Liver (tissue), 9 donors: ENCODE results near the gene SETBP1. TPM values are rescaled to one million over a fixed set of nuclear protein-coding genes. Genes with fewer than 3 reads are reported as not detected.

Source experiments
- DNase-seq: peaks from one replicate; pipeline ENCODE4 v3.0.0-alpha.2; 2017; ENCODE audit warnings: low spot score
- H3K27ac ChIP-seq, 2 donors: one replicate each; pipeline ENCODE4 v1.7.0; 2013; ENCODE audit warnings: inconsistent platforms in 2 of 2, low read length in 2 of 2, control low read depth in 1 of 2, low read depth in 1 of 2, mild to moderate bottlenecking in 1 of 2
- H3K27me3 ChIP-seq, 4 donors: one replicate each; pipeline versions ENCODE4 v1.6.1 to v1.7.0; 2013; ENCODE audit warnings: low read length in 3 of 4, inconsistent platforms in 1 of 4, mild to moderate bottlenecking in 1 of 4, moderate library complexity in 1 of 4; ENCODE audit not compliant: control insufficient read depth in 4 of 4, insufficient read depth in 4 of 4
- H3K36me3 ChIP-seq, 4 donors: one replicate each; pipeline versions ENCODE4 v1.6.1 to v1.7.0; 2013; ENCODE audit warnings: low read length in 3 of 4, mild to moderate bottlenecking in 3 of 4, low read depth in 1 of 4, moderate library complexity in 1 of 4; ENCODE audit not compliant: control insufficient read depth in 4 of 4, insufficient read depth in 3 of 4
- H3K4me1 ChIP-seq, 4 donors: one replicate each; pipeline versions ENCODE4 v1.6.1 to v1.7.0; 2013; ENCODE audit warnings: low read length in 3 of 4, mild to moderate bottlenecking in 3 of 4, moderate library complexity in 1 of 4; ENCODE audit not compliant: control insufficient read depth in 4 of 4, insufficient read depth in 4 of 4
- H3K4me3 ChIP-seq, 3 donors: one replicate each; pipeline versions ENCODE4 v1.6.1 to v1.7.0; 2013; ENCODE audit warnings: low read length in 3 of 3, control low read depth in 1 of 3, low read depth in 1 of 3, mild to moderate bottlenecking in 1 of 3
- H3K9ac ChIP-seq, 2 donors: one replicate each; pipeline ENCODE4 v1.7.0; 2013; ENCODE audit warnings: low read length in 2 of 2, mild to moderate bottlenecking in 2 of 2, moderate library complexity in 2 of 2, control low read depth in 1 of 2, low read depth in 1 of 2
- H3K9me3 ChIP-seq, 4 donors: one replicate each; pipeline versions ENCODE4 v1.6.1 to v1.7.0; 2013; ENCODE audit warnings: low read length in 3 of 4; ENCODE audit not compliant: control insufficient read depth in 4 of 4
- FOXA1 ChIP-seq: IDR thresholded peaks from 2 replicates; pipeline ENCODE4 v1.6.1; 2016; ENCODE audit warnings: antibody characterized with exemption
- FOXA2 ChIP-seq: IDR thresholded peaks from 2 replicates; pipeline ENCODE4 v1.6.1; 2016; ENCODE audit warnings: antibody characterized with exemption
- GABPA ChIP-seq, 2 donors: IDR thresholded peaks in 1 of 2; conservative IDR thresholded peaks in 1 of 2; 2 replicates each; pipeline ENCODE4 v1.6.1; 2016; ENCODE audit warnings: antibody characterized with exemption in 2 of 2, mild to moderate bottlenecking in 1 of 2, moderate library complexity in 1 of 2
- HNF4A ChIP-seq, 2 donors: conservative IDR thresholded peaks; 2 replicates each; pipeline ENCODE4 v1.6.1; 2016; ENCODE audit warnings: antibody characterized with exemption in 2 of 2, mild to moderate bottlenecking in 2 of 2
- HNF4G ChIP-seq: IDR thresholded peaks from 2 replicates; pipeline ENCODE4 v1.6.1; 2016; ENCODE audit warnings: antibody characterized with exemption
- JUND ChIP-seq, 2 donors: IDR thresholded peaks; 2 replicates each; pipeline ENCODE4 v1.6.1; 2016; ENCODE audit warnings: antibody characterized with exemption in 2 of 2
- NR2F2 ChIP-seq: IDR thresholded peaks from 2 replicates; pipeline ENCODE4 v1.6.1; 2016; ENCODE audit warnings: antibody characterized with exemption
- RAD21 ChIP-seq, 2 donors: IDR thresholded peaks; 2 replicates each; pipeline ENCODE4 v1.6.1; 2016; ENCODE audit warnings: antibody characterized with exemption in 2 of 2, mild to moderate bottlenecking in 2 of 2
- RXRA ChIP-seq, 2 donors: IDR thresholded peaks; 2 replicates each; pipeline ENCODE4 v1.6.1; 2017 to 2018; ENCODE audit warnings: antibody characterized with exemption in 2 of 2, mild to moderate bottlenecking in 1 of 2
- SP1 ChIP-seq: IDR thresholded peaks from 2 replicates; pipeline ENCODE4 v1.6.1; 2018; ENCODE audit warnings: antibody characterized with exemption, mild to moderate bottlenecking
- TAF1 ChIP-seq: conservative IDR thresholded peaks from 2 replicates; pipeline ENCODE4 v1.6.1; 2016; ENCODE audit warnings: antibody characterized with exemption, mild to moderate bottlenecking
- YY1 ChIP-seq: IDR thresholded peaks from 2 replicates; pipeline ENCODE4 v1.6.1; 2016; ENCODE audit warnings: antibody characterized with exemption, mild to moderate bottlenecking
- WGBS: extraction: QIAGEN DNeasy Blood & Tissue Kit; methylation state at CpG from one replicate; pipeline ENCODE4 v1.1.7; 2013; 5-methylcytosine and 5-hydroxymethylcytosine counted together
- polyA plus RNA-seq, 2 donors: library from polyadenylated mRNA; stranded (reverse) in 1 of 2; unstranded in 1 of 2; fragments of 200-250 nt in 1 of 2; fragments of >200 nt in 1 of 2; fragmentation: Nextera tagmentation in 1 of 2; extraction: Ambion mirVana in 1 of 2; gene quantifications; one replicate each; pipeline versions ENCODE4 v1.2.1 to v1.2.3, GENCODE V29; 2013 to 2015
- total RNA-seq, 2 donors: library from RNA; depleted of rRNA; stranded (reverse); fragments of >200 nt; gene quantifications; one replicate each; pipeline ENCODE4 v1.2.3, GENCODE V29; 2014
- TF ChIP-seq, protein P1 (sequence below): IDR thresholded peaks from 2 replicates; pipeline ENCODE4 v1.6.1; 2016; ENCODE audit warnings: antibody characterized with exemption
- TF ChIP-seq, protein P2 (sequence below): IDR thresholded peaks from 2 replicates; pipeline ENCODE4 v1.6.1; 2016; ENCODE audit warnings: antibody characterized with exemption
- TF ChIP-seq, protein P3 (sequence below): IDR thresholded peaks from 2 replicates; pipeline ENCODE4 v1.6.1; 2016; ENCODE audit warnings: antibody characterized with exemption
- TF ChIP-seq, protein P4 (sequence below): fragments of 150-350 bp; IDR thresholded peaks from 2 replicates; pipeline ENCODE4 v1.5.1; 2017; ENCODE audit warnings: improper control_type of control experiment, low read depth, low read length; ENCODE audit not compliant: missing input control
- donor health status: healthy.
- donor health status: healthy.
- donor health status: healthy.
- donor health status: healthy.
- donor health status: healthy.

The SETBP1 gene
- total and polyA plus RNA-seq, 4 donors = 2.5 to 15.8 (median 4.7) TPM

DNA sequence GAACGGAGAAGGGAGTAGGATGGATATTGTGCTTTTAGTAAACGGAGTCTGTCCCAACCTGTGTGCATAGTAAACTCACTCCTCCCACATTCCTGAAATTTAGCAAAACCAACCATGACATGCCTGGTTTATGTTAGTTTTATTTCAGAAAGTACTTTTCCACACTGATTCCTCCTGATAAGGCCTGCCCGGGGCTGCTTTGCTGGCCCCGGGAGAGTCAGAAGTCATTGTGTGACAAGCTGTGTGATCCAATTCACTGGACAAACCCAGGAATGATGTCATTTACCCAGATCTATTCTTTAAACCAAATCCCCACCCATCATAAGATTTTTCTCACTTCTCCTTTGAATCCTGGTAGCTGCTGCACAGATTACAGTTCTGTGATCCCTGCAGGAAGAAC, 109.0 kb downstream of the SETBP1 start:
- DNase-seq = no peak
- no peak overlapping the region for H3K27ac ChIP-seq
- TF ChIP-seq RXRA (IDR thresholded peaks at IDR 0.05) = no peak
- TF ChIP-seq JUND (IDR thresholded peaks at IDR 0.05) = peak in 1 of 2 donors; percentile 53
- no peak for TF ChIP-seq HNF4G
- TF ChIP-seq HNF4A (conservative IDR thresholded peaks at IDR 0.05) = peak; percentile 33 to 40
- TF ChIP-seq YY1 = peak; percentile 5
- TF ChIP-seq FOXA1 = no peak
- TF ChIP-seq, protein P1, sequence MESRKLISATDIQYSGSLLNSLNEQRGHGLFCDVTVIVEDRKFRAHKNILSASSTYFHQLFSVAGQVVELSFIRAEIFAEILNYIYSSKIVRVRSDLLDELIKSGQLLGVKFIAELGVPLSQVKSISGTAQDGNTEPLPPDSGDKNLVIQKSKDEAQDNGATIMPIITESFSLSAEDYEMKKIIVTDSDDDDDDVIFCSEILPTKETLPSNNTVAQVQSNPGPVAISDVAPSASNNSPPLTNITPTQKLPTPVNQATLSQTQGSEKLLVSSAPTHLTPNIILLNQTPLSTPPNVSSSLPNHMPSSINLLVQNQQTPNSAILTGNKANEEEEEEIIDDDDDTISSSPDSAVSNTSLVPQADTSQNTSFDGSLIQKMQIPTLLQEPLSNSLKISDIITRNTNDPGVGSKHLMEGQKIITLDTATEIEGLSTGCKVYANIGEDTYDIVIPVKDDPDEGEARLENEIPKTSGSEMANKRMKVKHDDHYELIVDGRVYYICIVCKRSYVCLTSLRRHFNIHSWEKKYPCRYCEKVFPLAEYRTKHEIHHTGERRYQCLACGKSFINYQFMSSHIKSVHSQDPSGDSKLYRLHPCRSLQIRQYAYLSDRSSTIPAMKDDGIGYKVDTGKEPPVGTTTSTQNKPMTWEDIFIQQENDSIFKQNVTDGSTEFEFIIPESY = no peak
- TF ChIP-seq TAF1 = no peak
- TF ChIP-seq, protein P2, sequence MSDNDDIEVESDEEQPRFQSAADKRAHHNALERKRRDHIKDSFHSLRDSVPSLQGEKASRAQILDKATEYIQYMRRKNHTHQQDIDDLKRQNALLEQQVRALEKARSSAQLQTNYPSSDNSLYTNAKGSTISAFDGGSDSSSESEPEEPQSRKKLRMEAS = no peak
- TF ChIP-seq, protein P3, sequence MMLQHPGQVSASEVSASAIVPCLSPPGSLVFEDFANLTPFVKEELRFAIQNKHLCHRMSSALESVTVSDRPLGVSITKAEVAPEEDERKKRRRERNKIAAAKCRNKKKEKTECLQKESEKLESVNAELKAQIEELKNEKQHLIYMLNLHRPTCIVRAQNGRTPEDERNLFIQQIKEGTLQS = no peak
- TF ChIP-seq GABPA (IDR thresholded peaks at IDR 0.05 in 1 of 2, conservative IDR thresholded peaks at IDR 0.05 in 1 of 2) = no peak
- peak; percentile 47 for TF ChIP-seq SP1
- TF ChIP-seq, protein P4, sequence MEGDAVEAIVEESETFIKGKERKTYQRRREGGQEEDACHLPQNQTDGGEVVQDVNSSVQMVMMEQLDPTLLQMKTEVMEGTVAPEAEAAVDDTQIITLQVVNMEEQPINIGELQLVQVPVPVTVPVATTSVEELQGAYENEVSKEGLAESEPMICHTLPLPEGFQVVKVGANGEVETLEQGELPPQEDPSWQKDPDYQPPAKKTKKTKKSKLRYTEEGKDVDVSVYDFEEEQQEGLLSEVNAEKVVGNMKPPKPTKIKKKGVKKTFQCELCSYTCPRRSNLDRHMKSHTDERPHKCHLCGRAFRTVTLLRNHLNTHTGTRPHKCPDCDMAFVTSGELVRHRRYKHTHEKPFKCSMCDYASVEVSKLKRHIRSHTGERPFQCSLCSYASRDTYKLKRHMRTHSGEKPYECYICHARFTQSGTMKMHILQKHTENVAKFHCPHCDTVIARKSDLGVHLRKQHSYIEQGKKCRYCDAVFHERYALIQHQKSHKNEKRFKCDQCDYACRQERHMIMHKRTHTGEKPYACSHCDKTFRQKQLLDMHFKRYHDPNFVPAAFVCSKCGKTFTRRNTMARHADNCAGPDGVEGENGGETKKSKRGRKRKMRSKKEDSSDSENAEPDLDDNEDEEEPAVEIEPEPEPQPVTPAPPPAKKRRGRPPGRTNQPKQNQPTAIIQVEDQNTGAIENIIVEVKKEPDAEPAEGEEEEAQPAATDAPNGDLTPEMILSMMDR = no peak
- TF ChIP-seq NR2F2 = peak; percentile 39
- peak; percentile 9 to 35 for TF ChIP-seq RAD21 (IDR thresholded peaks at IDR 0.05)
- no peak overlapping the region for H3K9ac ChIP-seq
- H3K36me3 ChIP-seq = peaks cover 0 to 2% (median 0%) of the 10 kb centered on the region in 4 donors
- peaks cover 0 to 7% (median 2%) of the 10 kb centered on the region in 4 donors for H3K4me1 ChIP-seq
- H3K9me3 ChIP-seq = no peaks in the 10 kb centered on the region
- no peak overlapping the region for H3K4me3 ChIP-seq
- H3K27me3 ChIP-seq = no peaks in the 10 kb centered on the region
- WGBS = 26% methylated on average over 4 of the region's 4 CpGs

DNA sequence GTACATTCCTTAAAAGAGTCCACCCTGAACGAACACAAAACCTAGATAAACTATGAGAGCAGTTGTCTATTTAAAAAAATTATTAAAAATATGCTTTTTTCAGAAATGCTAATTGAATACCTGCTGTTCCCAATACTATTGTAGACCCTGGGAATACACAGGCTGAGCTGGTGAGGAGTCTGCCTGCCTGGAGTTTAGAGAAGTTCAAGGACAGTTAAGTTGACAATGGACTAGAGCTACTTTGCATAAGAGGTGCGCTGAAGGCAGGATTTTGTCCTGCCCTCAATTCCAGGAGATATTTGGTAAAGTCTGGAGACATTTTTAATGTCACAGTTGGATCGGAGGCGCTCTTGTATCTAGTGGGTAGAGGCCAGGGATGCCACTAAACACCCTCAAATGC, 110.2 kb downstream of the SETBP1 start:
- H3K27ac ChIP-seq = no peak overlapping the region
- H3K27me3 ChIP-seq = no peaks in the 10 kb centered on the region
- H3K4me1 ChIP-seq = peaks cover 0 to 7% (median 2%) of the 10 kb centered on the region in 4 donors
- no peak overlapping the region for H3K9ac ChIP-seq
- peaks cover 0 to 2% (median 0%) of the 10 kb centered on the region in 4 donors for H3K36me3 ChIP-seq
- H3K4me3 ChIP-seq = no peak overlapping the region
- DNase-seq = no peak
- no peaks in the 10 kb centered on the region for H3K9me3 ChIP-seq
- TF ChIP-seq RAD21 (IDR thresholded peaks at IDR 0.05) = peak in 1 of 2 donors; percentile 31
- TF ChIP-seq RXRA (IDR thresholded peaks at IDR 0.05) = peak in 1 of 2 donors; percentile 48
- TF ChIP-seq TAF1 = no peak
- TF ChIP-seq HNF4A (conservative IDR thresholded peaks at IDR 0.05) = peak in 1 of 2 donors; percentile 32
- 92% methylated on average over 4 of the region's 4 CpGs for WGBS

DNA sequence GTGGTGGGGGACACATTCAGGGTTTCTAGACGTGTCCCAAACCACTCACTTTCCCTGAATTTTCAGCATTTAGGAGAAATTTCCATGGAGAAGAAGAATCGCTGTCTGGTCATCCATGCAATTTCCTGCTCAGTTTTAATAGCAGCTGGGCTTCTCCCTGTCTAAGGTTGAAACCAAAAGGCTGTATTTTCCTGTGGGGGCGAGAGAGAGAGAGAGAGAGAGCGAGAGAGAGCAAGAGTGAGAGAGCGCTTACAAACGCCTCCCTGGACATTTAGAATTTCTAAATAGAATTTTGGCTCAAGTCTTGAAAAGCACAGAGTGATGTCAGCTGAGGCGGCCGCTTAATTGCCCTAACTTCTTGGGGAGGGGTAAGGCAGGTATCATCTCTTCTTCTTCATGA, 110.8 kb downstream of the SETBP1 start:
- H3K27me3 ChIP-seq = no peaks in the 10 kb centered on the region
- WGBS = 92% methylated on average over 8 of the region's 8 CpGs
- H3K9ac ChIP-seq = no peak overlapping the region
- H3K4me1 ChIP-seq = peaks cover 0 to 9% (median 3%) of the 10 kb centered on the region in 4 donors
- no peak for DNase-seq
- peaks cover 0 to 2% (median 0%) of the 10 kb centered on the region in 4 donors for H3K36me3 ChIP-seq
- TF ChIP-seq, protein P4 = no peak
- no peak for TF ChIP-seq HNF4A (conservative IDR thresholded peaks at IDR 0.05)
- no peak for TF ChIP-seq TAF1
- TF ChIP-seq YY1 = no peak
- no peak for TF ChIP-seq FOXA1
- TF ChIP-seq, protein P2 = no peak
- TF ChIP-seq, protein P3 = no peak
- TF ChIP-seq FOXA2 = no peak
- no peak for TF ChIP-seq RAD21 (IDR thresholded peaks at IDR 0.05)
- no peaks in the 10 kb centered on the region for H3K9me3 ChIP-seq
- H3K27ac ChIP-seq = no peak overlapping the region
- H3K4me3 ChIP-seq = no peak overlapping the region
